Breast epithelium (tissue), 3 donors: ENCODE measurements around the gene DARS2.

Experiments used
- CTCF ChIP-seq, 3 donors: fragments of 450-650 bp; IDR thresholded peaks; one replicate each; pipeline ENCODE4 v1.5.1; 2016 to 2017; ENCODE audit warnings: antibody characterized with exemption in 3 of 3, mild to moderate bottlenecking in 3 of 3, moderate library complexity in 3 of 3
- POLR2AphosphoS5 ChIP-seq, 3 donors: sonication (generic); formaldehyde crosslinking; IDR thresholded peaks; one replicate each; pipeline ENCODE4 v1.6.1; 2017; ENCODE audit warnings: antibody characterized with exemption in 3 of 3

- no peak for TF ChIP-seq CTCF (IDR thresholded peaks at IDR 0.05)
- no peak for TF ChIP-seq POLR2AphosphoS5 (IDR thresholded peaks at IDR 0.05)
Observed at GRCh38 chr1:173860065-173860464, 35.6 kb downstream of the DARS2 start.
